Activated naive CD4-positive, alpha-beta T cell treated with anti-CD3 and anti-CD28 coated beads, Interleukin-2, amount 50 U/mL, for 16 hours (primary cell): ENCODE results near the gene SLC35D2.

ENCODE experiments used
- DNase-seq: peaks from one replicate; pipeline ENCODE4 v3.0.0-alpha.2; 2020

SLC35D2 gene

DNA sequence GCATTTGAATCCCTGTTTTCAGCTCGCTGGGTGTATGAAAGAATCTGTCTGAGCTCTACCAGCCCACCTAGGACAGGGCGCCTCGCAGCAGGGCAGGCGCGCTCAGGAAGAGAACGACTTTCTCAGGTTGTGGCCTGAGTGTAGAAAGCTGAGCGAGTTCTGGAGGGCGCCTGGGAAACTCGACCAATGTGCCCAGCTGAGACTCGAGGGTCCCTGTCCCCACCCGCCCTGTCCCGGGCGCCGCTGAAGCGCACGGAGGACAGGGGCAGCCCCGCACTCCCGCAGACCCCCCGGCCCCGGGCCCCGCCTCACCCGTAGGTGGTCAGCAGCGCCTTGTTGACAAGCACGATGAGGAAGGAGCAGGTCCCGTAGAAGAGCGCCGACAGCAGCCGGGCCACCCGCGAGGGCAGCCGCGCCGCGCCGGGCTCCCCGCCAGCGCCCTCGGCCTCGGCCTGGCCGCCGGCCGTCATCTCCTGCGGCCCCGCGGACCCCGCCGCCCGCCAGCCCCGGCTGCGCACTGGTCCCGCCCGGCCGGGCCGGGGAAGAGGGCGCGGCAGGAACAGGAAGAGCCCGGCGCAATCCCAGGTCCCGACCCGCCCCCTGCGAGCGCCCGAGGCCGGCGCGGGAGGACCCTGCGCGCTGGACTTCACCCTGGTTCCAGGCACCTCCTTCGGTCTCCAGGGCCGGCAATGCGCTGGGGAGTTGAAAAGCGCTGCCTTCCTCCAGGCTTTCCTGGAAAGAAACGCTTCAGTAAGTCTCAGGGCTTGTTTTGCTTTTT, at the start of gene SLC35D2:
TSS of gene SLC35D2 (minus strand) at position 547 of the 778 bp plus-strand sequence. CDS start at position 470, 77 bp downstream.
- DNase-seq = peak; percentile 19

DNA sequence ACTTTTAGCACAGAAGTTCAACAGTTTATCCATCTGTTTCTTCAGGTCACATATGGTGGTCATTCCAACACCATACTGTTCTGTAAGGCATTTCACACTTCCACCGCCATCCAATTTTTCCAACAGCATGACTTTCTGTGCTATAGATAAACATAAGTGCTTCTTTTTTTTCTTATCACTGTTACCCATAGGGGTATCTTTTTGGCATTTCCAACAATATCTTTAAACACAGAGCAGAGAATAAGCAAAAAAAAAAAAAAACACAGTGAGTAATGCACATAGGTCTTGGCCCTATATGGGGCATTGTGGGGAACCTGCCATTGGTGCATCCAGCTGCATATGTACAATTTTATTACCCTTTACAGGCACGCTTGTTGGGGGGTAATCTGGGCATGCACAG, 46.9 kb upstream of the SLC35D2 start:
- DNase-seq = no peak

DNA sequence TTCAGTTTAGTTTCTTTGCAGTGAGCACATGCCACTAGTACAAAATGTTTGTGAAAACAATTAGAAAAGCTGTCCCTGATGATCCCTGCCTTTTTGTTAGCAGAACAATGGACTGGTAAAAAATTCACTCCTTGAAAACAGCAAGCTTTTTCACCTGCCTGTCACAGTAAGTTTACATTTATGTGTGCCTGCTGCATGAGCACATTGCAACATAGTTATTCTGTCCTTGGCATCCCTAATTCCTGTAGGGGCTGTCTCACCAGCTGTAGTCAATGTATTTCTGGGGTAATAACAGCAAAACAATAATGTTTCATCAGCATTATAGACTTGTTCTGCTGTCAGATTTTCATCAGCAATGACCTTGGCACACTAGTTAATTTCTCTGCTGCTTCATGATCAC, 46.2 kb upstream of the SLC35D2 start:
- no peak for DNase-seq

DNA sequence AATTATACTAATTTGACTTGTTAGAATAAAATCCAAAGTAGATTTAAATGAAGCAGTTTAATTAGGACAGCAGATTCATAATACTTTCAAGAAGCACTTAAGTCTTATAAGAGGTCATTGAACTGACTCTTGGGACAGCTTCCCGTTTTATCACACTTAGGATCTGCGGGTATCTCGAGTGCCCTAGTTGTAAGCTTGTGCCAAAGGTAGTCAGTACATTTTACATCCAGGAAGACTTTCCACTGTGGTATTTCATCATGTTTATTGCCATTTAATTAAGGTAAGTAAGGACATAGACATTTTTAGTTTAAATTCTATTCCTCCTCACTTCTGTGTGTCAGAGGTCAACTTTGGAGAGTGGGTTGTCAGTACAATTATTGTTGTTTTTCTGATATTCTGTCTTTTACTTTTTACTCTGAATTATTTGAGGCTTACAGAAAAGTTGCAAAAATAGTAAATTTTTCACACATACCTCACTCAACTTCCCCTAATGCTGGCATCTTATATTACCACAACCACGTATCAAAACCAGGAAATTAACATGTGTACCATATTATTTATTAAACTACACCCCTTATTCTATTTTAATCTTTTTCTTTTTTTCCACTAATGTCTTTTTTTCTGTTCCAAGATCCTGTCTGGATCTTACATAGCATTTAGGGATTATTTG, 42.1 kb upstream of the SLC35D2 start:
- DNase-seq = no peak

DNA sequence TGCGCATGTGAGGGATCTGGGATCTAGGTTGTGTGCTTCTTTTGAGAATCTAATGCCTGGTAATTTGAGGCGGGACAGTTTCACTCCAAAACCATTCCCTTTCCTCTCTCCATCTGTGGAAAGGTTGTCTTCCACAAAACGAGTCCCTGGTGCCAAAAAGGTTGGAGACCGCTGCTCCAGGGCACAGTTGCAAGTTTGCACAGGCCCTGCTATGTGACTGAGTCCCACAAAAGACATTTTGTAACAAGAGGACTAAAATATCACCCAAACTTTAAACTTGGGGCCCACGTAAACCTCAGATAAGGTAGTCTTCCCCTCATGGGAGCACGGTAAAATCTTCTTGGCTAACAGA, 40.5 kb upstream of the SLC35D2 start:
- no peak for DNase-seq

DNA sequence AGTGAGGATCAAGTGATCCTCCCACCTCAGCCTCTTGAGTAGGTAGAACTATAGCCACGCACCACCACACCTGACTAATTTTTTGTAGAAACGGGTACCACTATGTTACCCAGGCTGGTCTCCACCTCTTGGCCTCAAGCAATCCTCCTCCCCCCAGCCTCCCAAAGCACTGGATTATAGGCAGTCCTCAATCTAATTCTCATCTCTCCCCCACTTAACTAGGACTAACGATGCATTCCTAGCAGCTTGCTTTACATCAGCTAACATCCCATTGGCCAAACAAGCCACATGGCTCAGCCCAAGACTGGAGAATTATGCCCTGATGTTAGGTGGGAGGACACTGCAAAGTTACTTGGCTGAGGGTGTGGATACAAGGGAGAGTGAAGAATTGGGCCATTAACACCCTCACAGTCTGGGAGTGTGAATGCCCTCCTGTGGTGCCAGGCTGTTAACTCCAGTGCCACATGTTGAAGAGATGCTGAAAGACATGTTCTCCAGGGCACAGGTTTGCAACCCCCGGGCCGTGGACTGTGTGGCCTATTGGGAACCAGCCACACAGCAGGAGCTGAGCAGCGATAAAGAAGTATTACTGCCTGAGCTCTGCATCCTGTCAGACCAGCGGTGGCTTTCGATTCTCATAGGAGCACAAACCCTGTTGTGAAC, 39.9 kb upstream of the SLC35D2 start:
- DNase-seq = no peak

DNA sequence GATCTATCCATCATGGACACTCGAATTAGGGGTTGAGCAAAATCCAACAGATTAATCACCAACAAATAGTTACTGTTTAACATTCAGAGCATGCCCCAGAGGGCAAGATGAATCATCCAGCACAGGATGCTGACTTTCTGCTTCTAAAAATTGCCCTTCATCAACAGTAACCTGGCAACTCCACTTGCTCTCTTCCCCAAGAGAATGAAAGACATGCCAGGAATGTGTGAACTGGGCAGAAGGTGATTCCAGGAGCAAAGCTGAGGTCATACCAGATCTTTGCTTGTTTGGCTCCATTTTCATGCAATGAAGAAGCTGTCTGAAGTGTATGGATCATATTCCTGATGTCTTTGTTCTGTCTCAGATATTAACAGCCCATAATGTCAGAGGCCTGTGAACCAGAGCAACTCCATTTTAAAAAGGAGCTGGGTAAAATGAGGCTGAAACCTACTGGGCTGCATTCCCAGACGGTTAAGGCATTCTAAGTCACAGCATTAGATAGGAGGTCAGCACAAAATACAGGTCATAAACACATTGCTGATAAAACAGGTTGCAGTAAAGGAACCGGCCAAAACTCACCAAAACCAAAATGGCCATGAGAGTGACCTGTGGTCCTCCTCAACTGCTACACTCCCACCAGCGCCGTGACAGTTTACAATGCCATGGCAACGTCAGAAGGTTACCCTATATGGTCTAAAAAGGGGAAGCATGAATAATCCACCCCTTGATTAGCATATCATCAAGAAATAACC, 37.1 kb upstream of the SLC35D2 start:
- peak; percentile 15 for DNase-seq

DNA sequence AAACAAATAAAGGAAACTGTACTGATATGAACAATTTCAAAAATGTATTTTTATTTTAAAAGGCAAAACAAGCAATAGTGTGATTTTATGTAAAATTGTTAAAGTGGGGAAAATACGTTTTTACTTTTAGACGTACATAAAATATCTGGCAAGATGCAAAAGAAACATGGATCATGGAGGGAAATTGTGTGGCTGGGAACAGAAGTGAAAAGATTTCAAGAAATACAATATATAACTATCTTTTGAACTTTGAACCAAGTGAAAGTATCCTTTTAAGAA, 36.1 kb upstream of the SLC35D2 start:
- no peak for DNase-seq

DNA sequence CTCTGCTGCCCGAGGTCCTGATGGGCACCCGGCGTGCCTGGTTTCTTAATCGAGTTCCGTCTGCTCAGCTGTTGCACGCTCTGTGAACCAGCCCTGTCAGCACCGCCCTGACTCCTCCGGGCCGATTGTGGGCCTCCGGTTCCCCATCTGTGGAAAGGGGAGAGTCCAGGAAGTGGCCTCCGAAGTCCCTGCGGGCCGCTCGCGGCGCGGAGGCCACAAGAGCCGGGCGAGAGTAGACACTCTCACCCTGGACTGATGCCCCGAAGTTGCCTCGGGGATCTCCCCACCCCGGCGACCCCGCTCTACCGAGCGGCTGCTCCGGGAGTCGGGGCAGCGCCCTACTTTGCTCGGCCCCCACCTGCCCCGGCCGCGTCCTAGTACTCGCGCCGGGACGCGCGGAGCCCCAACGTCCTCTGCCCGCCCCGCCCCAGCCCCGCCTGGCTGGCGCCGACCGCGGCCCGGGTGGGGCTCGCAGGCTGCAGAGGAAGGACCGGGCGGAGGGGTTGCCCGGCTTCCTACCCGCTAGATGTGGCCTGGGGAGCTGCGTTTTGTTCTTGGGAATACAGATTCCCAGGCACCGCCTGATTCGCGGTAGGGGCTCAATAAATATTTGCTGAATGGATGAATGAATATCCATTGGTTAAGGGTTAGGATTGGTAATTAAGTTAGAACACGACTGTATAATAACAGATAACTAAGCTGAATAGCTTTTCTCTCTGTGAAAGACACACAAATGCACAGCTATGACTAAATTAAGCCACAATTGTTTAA, 35.6 kb upstream of the SLC35D2 start:
- peak; percentile 25 for DNase-seq

DNA sequence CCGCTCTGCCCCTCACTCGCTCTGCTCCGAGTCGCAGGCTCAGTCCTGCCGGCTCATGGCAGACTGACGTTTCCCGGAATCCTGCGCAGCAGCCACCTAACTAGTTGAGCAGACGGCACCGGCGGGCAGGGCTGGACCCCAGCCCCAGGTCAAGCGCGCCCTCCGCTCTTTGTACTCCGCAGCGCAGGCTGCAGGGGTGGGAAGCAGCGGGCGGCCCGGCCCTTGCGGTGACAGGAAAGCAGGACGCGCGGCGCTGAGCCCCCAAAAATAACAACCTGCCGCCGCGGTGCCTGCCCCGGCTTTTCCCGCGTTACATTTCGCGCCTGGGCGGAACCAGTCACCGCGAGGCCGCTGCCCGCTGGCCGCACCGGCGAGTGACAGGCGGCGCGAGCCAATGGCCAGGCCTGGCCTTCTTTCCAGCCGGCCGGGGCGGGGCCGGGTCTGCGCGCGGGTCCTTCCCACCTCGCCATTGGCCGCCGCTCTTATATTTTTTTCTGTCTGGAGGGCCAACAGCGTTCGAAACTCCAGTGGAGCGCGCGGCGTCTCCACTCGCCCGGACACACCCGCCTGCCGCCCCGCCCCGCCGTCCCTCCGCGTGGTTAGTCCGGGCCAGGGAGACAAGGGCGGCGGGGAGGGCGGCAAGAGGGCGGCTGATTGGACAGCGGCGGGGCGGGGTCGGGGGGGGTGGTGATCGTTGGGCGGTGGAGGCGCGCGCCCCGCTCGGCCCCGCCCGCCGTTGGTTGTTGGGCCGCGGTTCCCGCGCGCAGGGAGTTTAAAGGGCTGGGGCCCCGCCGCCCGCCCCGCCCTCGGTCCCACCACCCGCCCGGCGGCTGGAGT, 34.8 kb upstream of the SLC35D2 start, which contains the start of gene ZNF367:
TSS of gene ZNF367 (minus strand) at position 288 of the 837 bp plus-strand sequence. CDS start 338 bp downstream, outside the sequence.
- peak; percentile 88 for DNase-seq

DNA sequence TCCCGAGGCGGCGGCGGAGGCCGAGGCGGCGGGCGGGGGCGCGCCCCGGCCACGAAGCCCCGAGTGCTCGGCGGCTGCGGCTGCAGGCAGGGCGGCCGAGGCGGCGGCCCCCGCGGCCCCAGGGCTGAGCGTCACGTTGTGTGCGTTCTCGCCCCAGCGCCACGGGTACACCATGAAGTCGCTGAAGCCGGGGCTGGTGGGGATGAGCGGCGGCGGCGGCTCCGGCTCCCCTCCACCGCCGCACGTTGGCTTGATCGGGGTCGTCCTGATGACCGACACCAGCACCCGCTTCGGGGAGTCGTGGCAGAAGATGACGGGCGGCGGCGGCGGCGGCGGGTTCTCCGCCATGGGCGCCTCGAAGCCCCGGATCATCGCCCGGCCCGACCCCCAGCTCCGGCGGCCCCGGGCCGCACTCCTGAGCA, 34.2 kb upstream of the SLC35D2 start:
- DNase-seq = no peak

DNA sequence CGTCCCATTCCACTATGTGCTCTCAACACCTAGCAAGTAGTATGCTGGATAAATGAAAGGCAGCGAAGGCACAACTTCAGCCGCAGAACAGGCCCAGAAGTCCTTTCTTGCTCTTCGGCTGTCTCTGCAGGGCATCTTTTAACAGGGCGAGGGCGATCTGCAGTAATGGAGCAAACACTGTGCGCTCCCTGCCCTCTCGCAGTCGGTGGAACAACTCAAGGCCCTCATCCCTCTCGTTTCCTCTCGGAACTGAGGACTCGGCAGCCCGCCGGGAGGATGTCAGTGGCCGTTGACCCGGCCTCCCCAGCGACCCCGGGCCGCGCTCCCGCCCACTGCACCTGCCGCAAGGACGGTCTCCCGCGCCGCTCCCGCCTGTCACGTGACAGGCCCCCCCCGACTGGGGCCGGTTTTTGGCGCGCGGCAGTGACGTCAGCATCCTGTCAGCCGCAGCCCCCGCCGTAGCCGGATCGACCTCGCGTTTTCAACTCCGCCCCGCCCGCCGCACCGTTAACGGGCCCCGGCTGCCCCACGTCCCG, 33.6 kb upstream of the SLC35D2 start:
- DNase-seq = peak; percentile 92

DNA sequence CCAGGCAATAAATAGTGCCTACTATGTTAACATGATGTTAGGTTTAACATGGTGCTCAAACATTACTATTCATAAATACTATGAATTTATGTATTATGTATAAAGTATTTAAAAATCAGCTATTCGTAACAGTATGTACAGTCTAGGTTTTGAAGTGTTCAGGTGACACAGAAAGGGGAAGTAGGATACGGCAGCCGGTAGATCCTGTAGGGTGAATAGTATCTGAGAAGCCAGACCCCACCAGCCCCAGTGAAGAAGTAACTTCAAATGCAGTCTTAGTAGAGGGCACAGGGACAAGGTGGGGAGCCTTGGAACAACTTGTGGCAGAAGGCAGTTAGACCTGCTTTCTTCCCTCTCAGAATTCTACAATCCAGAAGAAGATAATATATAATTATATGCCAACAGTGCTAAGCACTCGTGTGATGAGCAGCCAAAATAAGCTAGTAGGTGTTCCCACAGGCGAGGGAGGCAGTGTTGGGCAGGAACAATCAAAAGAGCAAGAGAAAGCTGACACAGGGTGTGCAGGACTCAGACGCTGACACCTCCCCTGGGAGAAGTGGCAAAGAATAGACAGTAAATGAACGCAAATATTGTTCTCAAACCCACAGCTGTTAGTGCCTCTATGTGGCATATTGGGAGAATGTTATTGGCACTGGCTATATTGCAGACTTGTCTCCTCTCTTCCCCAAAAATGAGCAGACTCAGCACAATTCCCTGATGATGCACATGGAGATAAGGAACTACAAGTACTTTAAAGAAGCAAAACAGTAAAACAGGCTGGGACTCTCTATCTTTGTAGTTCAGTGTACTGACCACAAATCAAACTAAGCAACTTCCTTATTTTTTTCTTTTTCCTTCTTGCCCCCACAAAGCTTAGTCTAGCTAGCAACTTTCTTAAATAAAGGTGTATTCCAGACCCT, 30.1 kb upstream of the SLC35D2 start:
- DNase-seq = no peak

DNA sequence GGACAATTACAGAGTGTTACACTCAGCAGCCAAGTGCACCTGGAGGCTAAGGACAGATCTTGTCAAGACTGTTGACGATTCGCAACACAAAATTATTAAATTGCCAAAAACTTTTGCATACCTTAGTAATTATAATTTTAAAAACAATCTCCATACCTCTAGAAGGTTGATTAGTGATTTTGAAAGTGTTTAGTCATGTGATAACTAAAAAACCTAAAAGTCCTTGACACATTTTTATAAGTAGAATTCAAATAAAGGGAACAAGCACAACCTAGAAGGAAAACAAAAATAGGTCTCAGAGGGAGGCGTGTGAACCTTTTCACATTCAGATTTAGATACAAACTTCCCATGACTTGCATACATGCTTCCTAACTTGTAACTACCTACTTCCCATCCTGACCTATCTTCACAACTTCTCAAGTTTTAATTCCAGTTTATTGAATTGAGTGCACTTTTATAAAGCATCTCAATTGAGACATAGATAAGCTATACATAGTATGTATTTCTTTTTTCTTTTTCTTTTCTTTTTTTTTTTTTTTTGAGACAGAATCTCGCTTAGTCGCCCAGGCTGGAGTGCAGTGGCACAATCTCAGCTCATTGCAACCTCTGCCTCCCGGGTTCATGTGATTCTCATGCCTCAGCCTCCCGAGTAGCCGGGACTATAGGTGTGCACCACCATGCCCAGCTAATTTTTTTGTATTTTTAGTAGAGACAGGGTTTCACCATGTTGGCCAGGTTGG, 28.8 kb upstream of the SLC35D2 start:
- DNase-seq = no peak

DNA sequence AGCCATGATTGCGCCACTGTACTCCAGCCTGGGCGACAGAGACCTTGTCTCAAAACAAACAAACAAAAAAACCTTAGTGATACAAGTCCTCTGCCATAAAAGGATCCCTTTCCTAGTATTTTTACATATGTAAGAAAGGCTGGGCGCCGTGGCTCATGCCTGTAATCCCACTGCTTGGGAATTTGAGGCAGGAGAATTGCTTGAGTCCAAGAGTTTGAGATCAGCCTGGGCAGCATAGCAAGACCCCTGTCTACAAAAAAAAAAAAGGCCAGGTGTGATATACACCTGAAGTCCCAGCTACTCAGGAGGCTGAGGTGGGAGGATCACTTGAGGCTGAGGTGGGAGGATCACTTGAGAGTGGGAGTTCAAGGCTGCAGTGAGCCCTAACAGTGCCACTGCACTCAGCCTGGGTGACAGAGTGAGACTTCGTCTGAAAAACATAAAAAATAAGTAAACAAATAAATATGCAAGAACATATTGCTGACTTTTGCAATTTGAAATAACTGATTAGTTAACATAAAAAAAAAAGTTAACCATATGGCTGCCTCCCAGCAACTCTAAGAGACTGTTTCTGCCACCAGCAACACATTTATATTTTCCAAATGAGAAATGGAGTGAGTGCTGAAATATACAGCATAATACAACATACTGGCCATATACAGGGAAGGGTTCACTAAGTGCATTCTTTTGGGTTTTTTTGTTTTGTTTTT, 27.8 kb upstream of the SLC35D2 start:
- no peak for DNase-seq

DNA sequence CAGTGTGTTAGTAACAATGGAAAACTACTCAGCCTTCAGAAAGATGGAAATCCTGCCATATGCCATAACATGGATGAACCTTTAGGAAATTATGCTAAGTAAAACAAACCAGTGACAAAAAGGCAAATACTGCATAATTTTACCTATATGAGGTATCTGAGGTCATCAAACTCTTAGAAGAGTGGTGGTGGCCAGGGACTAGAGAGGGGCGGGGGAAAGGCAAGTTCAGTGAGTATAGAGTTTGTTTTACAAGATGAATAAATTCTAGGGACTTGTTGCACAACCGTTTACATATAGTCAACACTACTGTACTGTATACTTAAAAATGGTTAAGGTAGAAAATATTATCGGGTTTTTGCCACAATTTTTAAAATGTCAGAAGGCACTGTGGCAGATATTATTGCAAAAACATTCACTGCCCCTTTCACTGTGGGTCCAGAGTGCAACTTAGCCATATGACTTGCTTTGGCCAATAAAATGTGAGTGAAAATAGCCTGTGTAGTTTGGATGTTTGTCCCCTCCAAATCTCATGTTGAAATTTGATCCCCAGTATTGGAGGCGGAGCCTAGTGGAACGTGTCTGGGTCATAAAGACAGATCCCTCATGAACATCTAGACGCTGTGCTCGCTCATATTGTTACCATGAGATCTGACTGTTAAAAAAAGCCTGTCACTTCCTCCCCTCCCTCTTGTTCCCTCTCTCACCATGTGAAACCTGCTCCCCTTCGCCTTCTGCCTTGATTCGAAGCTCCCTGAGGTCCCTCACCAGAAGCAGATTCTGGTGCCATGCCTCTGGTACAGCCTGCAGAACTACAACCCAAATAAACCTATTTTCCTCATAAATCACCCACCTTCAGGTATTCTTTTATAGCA, 25.1 kb upstream of the SLC35D2 start:
- DNase-seq = no peak

DNA sequence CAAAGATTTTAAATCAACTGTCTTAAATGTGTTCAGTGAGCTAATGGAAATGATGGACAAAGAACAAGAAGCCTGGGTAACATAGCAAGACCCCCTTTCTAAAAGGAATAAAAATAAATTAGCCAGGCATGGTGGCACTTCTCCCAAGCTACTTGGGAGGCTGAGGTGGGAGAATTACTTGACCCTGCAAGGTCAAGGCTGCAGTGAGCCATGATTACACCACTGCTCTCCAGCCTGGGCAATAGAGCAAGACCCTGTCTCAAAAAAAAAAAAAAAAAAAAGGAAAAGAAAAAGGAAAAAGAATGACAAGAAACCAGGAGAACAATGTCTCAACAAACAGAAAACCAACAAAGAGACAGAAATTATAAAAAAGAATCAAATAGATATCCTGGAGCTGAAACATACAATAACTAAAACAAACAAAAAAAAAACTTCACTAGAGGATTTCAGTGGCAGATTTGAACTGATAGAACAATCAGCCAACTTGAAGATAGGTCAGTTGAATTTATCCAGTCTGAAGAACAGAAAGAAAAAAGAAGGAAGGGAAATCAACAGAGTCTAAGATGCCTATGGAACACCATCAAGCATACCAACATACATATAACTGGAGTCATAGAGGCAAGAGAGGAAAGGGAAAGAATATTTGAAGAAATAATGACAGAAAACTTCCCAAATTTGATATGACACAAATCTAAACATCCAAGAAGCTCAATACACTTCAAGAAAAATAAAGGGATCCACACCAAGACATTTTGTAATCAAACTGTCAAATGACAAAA, 16.8 kb upstream of the SLC35D2 start:
- DNase-seq = no peak
